Naive thymus-derived CD4-positive, alpha-beta T cell (primary cell): ENCODE results near the gene GAS7. TPM values are rescaled to one million over a fixed set of nuclear protein-coding genes. Genes with fewer than 3 reads are reported as not detected.

Experiments
- ATAC-seq: fragments of 150-1000 bp; cut with Tn5 transposase; 2 replicates; pipeline ENCODE4 v1.10.0; 2021; ENCODE audit warnings: mild to moderate bottlenecking, moderate library complexity
- CTCF ChIA-PET: fragments of 350-600 bp; sonication (Branson Sonifier 250); formaldehyde crosslinking; loops from one replicate; lab custom pipeline; 2021; ENCODE audit warnings: antibody characterized with exemption; lab: Charles Lee
- POLR2A ChIA-PET: fragments of 350-600 bp; sonication (Branson Sonifier 250); formaldehyde crosslinking; loops from one replicate; lab custom pipeline; 2021; ENCODE audit warnings: antibody characterized with exemption, inconsistent platforms; lab: Charles Lee
- DNase-seq, 9 donors: peaks; one replicate each; pipeline versions ENCODE4 v3.0.0 to v3.0.0-alpha.2; 2020 to 2022; ENCODE audit warnings: mixed read lengths in 1 of 9
- H3K27ac ChIP-seq: one replicate; pipeline ENCODE4 v1.7.0; 2013; ENCODE audit warnings: mild to moderate bottlenecking, low read depth, low read length, moderate library complexity
- H3K27me3 ChIP-seq, 2 donors: one replicate each; pipeline ENCODE4 v1.7.0; 2013; ENCODE audit warnings: low read length in 2 of 2, mild to moderate bottlenecking in 2 of 2, moderate library complexity in 2 of 2; ENCODE audit not compliant: control insufficient read depth in 2 of 2, insufficient read depth in 2 of 2
- H3K36me3 ChIP-seq, 3 experiments: 1 replicate in 2 of 3; 2 replicates in 1 of 3; pipeline ENCODE4 v1.7.0; 2013; ENCODE audit warnings: low read length in 3 of 3, mild to moderate bottlenecking in 3 of 3, moderate library complexity in 1 of 3; ENCODE audit not compliant: insufficient read depth in 3 of 3, control insufficient read depth in 2 of 3
- H3K4me1 ChIP-seq, 2 donors: one replicate each; pipeline ENCODE4 v1.7.0; 2013; ENCODE audit warnings: low read length in 2 of 2, mild to moderate bottlenecking in 2 of 2, moderate library complexity in 1 of 2; ENCODE audit not compliant: control insufficient read depth in 2 of 2, insufficient read depth in 2 of 2
- H3K4me3 ChIP-seq: 2 replicates; pipeline ENCODE4 v1.7.0; 2013; ENCODE audit warnings: mild to moderate bottlenecking, low read length
- H3K9me3 ChIP-seq, 3 experiments: 1 replicate in 2 of 3; 2 replicates in 1 of 3; pipeline ENCODE4 v1.7.0; 2013; ENCODE audit warnings: low read length in 3 of 3; ENCODE audit not compliant: control insufficient read depth in 2 of 3
- H3K27ac Mint-ChIP-seq, 9 donors: one replicate each; pipeline ENCODE4 v1.8.0; 2020 to 2022; ENCODE audit warnings: mixed read lengths in 9 of 9, mild to moderate bottlenecking in 8 of 9, moderate library complexity in 5 of 9, inconsistent platforms in 2 of 9
- H3K27me3 Mint-ChIP-seq, 5 donors: one replicate each; pipeline ENCODE4 v1.8.0; 2021 to 2022; ENCODE audit warnings: mixed read lengths in 5 of 5, mild to moderate bottlenecking in 1 of 5
- H3K36me3 Mint-ChIP-seq, 5 donors: one replicate each; pipeline ENCODE4 v1.8.0; 2020 to 2022; ENCODE audit warnings: mixed read lengths in 5 of 5, mild to moderate bottlenecking in 3 of 5, inconsistent platforms in 1 of 5
- H3K4me1 Mint-ChIP-seq, 7 donors: one replicate each; pipeline ENCODE4 v1.8.0; 2020 to 2022; ENCODE audit warnings: mixed read lengths in 7 of 7, mild to moderate bottlenecking in 3 of 7, inconsistent platforms in 1 of 7
- H3K4me3 Mint-ChIP-seq, 10 donors: one replicate each; pipeline ENCODE4 v1.8.0; 2020 to 2022; ENCODE audit warnings: mild to moderate bottlenecking in 10 of 10, mixed read lengths in 10 of 10, moderate library complexity in 6 of 10, inconsistent platforms in 2 of 10
- H3K9me3 Mint-ChIP-seq, 11 donors: one replicate each; pipeline ENCODE4 v1.8.0; 2020 to 2022; ENCODE audit warnings: mixed read lengths in 11 of 11, mild to moderate bottlenecking in 4 of 11, inconsistent platforms in 1 of 11, moderate library complexity in 1 of 11
- intact Hi-C, 2 donors: fragments of 100-400 bp; cut with micrococcal nuclease; formaldehyde crosslinking; loops; one replicate each; pipeline ENCODE4 v1.15.1; 2023
- polyA plus RNA-seq, 2 donors: library from polyadenylated mRNA; unstranded; fragments of 300-500 nt; fragmentation: Illumina TruSeq; gene quantifications; one replicate each; pipeline ENCODE4 v1.2.3, GENCODE V29; 2021
- total RNA-seq, 6 experiments: library from RNA in 5 of 6; stranded (reverse) in 5 of 6; gene quantifications; 1 replicate in 5 of 6; 2 replicates in 1 of 6; pipeline ENCODE4 v1.2.3 and lab custom pipeline; 2021 to 2026

GAS7 gene
- total RNA-seq (10 to 100 TPM in 1 of 5 experiments, 1 to 10 TPM in 3, under 1 TPM in 1; 0.24 to 54.3 (median 3.4) TPM), polyA plus RNA-seq (under 1 TPM; 0.09 to 0.31 TPM), total RNA-seq (lab: John Stamatoyannopoulos, UW) (0.40 reads per million)

DNA sequence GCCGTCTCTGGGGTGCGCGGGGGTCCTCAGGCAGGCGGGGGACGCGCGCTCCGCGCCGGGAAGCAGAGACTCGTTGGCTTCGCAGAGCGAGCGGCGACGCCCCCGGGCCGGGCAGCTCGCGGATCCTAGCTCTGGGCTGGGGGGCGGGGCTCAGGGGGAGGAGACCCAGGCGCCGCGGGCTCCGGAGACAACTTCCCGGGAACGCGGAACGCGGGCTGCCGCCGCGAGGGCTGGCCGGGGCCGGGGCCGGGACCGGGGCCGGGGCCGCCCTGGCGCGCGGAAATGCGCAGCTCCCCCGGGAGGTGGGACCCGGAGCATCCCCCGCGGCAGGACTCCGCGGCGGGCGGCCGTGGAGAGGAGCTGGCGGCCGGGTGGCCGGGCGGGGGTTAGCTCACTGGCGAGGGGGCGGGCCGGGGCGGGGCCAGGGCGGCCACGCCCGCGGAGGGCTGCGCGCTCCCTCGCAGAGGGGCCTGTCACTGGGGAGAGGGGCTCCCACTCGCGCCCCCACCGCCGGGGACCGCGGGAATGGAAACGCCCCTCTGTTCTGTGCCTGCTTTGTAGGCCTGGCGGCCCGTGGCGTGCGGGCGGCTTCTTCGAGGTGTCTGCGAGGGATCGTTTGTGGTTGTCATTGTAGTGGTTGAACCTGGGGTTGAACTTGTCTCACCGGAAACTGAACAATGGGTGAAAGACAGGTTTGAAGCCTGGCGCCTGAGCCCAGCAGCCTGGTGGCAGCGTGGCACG, at the start of gene GAS7:
GAS7 (minus strand) TSS at position 98 of the 741 bp plus-strand sequence.
- Histone ChIP-seq H3K27ac (no peak within 1 kb of the TSS), H3K36me3 (no peaks in the 10 kb centered on the region), H3K9me3 (peaks cover 0 to 9% (median 0%) of the 10 kb centered on the region in 3 experiments), H3K27me3 (no peaks in the 10 kb centered on the region), H3K4me3 (no peak within 1 kb of the TSS), H3K4me1 (peaks cover 0 to 3% of the 10 kb centered on the region in 2 donors)
- intact Hi-C loops, result loop anchor here in 1 of 2 donors (2.0 kb wide), 1 partner anchor 48 kb away; no protein-coding TSS in a partner anchor
- peaks cover 0 to 30% (median 10%) of the 10 kb centered on the region in 11 donors for H3K9me3 Mint-ChIP-seq
- H3K27ac Mint-ChIP-seq, result peak within 1 kb of the TSS in 2 of 9 donors; percentile 2 to 57
- peak within 1 kb of the TSS; percentile 46 to 79 (median 72) for H3K4me3 Mint-ChIP-seq
- DNase-seq, result peak in 6 of 9 donors; percentile 7 to 27 (median 19)
- H3K36me3 Mint-ChIP-seq, result peaks cover 0 to 15% (median 3%) of the 10 kb centered on the region in 5 donors
- ChIA-PET POLR2A (no interaction called here), CTCF (no interaction called here)
- H3K4me1 Mint-ChIP-seq, result peaks cover 0 to 10% (median 8%) of the 10 kb centered on the region in 7 donors
- peaks cover 22 to 43% (median 31%) of the 10 kb centered on the region in 5 donors for H3K27me3 Mint-ChIP-seq
- peak; percentile 71 for ATAC-seq

DNA sequence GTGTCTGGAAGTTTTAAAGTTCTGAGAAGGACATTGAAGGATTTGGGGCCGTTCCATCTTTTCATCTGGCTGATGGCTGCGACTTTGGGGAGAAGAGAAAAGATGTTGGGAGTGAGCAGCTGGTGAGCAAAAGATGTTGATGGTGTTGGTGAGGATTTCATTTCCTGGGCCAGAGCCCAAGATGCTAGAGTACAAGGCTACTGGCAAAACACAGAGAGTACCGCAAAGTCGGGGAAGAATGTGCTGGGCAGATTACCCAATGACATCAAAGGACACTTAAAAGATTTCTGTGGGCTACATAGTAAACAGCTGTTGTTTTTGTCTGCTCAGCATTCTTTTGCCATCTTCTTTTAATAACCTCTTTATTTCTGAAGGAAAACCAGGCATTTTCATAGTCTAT, 49.4 kb upstream of the GAS7 start:
- Histone ChIP-seq H3K27me3 (no peaks in the 10 kb centered on the region), H3K27ac (no peak overlapping the region), H3K9me3 (no peaks in the 10 kb centered on the region), H3K4me3 (no peak overlapping the region), H3K36me3 (no peaks in the 10 kb centered on the region), H3K4me1 (no peaks in the 10 kb centered on the region)
- POLR2A ChIA-PET, result no interaction called here
- Mint-ChIP-seq H3K27me3 (peaks cover 0 to 8% (median 6%) of the 10 kb centered on the region in 5 donors), H3K4me3 (no peak overlapping the region), H3K36me3 (no peaks in the 10 kb centered on the region), H3K9me3 (peaks cover 0 to 4% (median 0%) of the 10 kb centered on the region in 11 donors), H3K4me1 (peaks cover 0 to 3% (median 0%) of the 10 kb centered on the region in 7 donors), H3K27ac (no peak overlapping the region)
- CTCF ChIA-PET, result no interaction called here
- DNase-seq (no peak), ATAC-seq (no peak)
- intact Hi-C loops, result no loop called here

DNA sequence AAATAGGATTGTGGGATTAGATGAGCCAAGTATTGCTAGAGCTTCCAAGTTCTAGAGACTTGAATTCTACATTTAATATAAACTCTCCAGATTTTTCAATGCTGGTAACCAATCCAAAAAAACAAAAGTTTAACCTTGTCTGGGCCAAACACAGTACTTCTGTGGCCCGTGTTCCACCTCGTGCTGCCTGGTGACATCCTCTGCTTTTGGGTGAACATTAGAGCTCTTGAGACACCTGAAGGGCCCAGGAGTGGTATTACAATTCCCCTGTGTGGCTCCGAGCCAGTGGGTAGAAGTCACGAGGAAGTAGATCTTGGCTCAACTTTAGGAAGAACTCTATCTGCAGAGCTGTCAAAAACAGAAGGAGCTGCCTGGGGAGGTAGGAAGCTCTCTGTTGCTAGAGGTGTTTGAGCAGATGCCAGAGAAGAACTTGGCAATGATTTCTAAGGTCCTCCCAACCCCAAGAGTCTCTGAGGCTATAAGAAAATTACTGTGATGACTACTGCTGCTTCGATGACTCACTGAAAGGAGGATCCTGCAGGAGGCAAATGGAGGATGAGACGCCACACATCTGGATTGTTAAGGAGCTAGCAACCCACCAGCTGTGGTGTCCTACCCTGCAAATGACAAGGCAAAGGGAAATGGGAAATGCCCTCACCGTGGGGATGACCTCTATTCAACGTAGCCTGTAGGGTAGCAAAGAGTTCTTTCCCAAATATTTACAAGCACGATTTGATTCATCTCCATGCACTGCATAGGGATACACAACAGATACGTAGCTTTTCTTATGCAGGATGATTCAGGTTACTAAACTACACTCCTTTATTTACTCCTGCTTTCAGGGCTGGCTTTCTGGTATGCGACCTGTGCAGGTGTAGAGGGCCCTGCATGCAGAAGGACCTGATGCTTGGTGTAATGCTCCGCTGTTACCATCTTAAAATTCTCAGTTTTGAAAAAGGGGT, 45.8 kb upstream of the GAS7 start:
- ChIA-PET POLR2A (no interaction called here), CTCF (no interaction called here)
- Histone ChIP-seq H3K36me3 (no peaks in the 10 kb centered on the region), H3K27me3 (no peaks in the 10 kb centered on the region), H3K4me1 (no peaks in the 10 kb centered on the region), H3K27ac (no peak overlapping the region), H3K9me3 (no peaks in the 10 kb centered on the region), H3K4me3 (no peak overlapping the region)
- H3K4me3 Mint-ChIP-seq, result no peak overlapping the region
- H3K9me3 Mint-ChIP-seq, result peaks cover 0 to 8% (median 5%) of the 10 kb centered on the region in 11 donors
- intact Hi-C loops, result no loop called here
- no peaks in the 10 kb centered on the region for H3K4me1 Mint-ChIP-seq
- H3K27me3 Mint-ChIP-seq, result peaks cover 0 to 6% (median 6%) of the 10 kb centered on the region in 5 donors
- H3K27ac Mint-ChIP-seq, result no peak overlapping the region
- ATAC-seq, result no peak
- DNase-seq, result no peak
- H3K36me3 Mint-ChIP-seq, result peaks cover 0 to 4% (median 0%) of the 10 kb centered on the region in 5 donors

DNA sequence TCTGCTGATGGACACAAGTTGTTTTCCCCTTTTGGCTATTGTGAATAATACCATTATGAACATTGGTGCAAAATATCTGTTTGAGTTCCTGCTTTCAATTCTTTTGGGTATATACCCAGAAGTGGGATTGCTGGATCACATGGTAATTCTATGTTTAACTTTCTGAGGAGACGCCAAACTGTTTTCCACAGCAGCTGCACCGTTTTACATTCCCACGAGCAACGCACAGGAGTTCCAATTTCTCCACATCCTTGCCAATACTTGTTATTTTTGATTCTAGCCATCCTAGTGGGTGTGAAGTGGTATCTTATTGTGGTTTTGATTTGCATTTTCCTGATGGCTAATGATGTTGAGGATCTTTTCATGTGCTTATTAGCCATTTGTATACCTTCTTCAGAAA, 43.4 kb upstream of the GAS7 start:
- H3K9me3 ChIP-seq, result no peaks in the 10 kb centered on the region
- Mint-ChIP-seq H3K27ac (no peak overlapping the region), H3K4me3 (no peak overlapping the region), H3K9me3 (peaks cover 0 to 14% (median 5%) of the 10 kb centered on the region in 11 donors), H3K27me3 (peaks cover 0 to 4% (median 0%) of the 10 kb centered on the region in 5 donors), H3K36me3 (peaks cover 0 to 4% (median 0%) of the 10 kb centered on the region in 5 donors), H3K4me1 (no peaks in the 10 kb centered on the region)
- ChIA-PET POLR2A (no interaction called here), CTCF (no interaction called here)
- no peak for ATAC-seq
- H3K27me3 ChIP-seq, result no peaks in the 10 kb centered on the region
- intact Hi-C loops, result no loop called here
- no peak overlapping the region for H3K4me3 ChIP-seq
- H3K27ac ChIP-seq, result no peak overlapping the region
- no peak for DNase-seq
- H3K36me3 ChIP-seq, result no peaks in the 10 kb centered on the region
- H3K4me1 ChIP-seq, result no peaks in the 10 kb centered on the region

DNA sequence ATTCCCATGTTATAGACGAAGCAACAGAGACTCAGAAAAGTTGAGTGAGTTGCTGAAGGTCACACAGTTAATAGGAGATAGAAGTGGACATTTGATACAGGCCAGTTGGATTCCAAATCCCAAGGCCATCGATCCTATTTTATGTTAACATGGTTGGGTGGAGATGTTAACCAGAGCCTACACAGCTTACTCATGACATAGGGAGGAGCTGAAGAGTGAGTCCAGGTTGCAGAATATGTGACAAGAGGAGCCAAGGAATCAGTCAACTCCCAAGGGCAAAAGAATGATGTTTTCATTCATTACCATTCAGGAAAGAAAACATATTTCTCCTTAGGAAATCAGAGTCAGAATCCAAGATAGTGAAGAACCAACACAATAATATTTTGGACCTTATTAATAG, 40.3 kb upstream of the GAS7 start:
- H3K4me3 Mint-ChIP-seq, result no peak overlapping the region
- Histone ChIP-seq H3K4me1 (no peaks in the 10 kb centered on the region), H3K36me3 (no peaks in the 10 kb centered on the region), H3K27ac (no peak overlapping the region), H3K4me3 (no peak overlapping the region), H3K27me3 (no peaks in the 10 kb centered on the region), H3K9me3 (no peaks in the 10 kb centered on the region)
- H3K4me1 Mint-ChIP-seq, result no peaks in the 10 kb centered on the region
- CTCF ChIA-PET, result no interaction called here
- H3K27me3 Mint-ChIP-seq, result peaks cover 0 to 4% (median 0%) of the 10 kb centered on the region in 5 donors
- H3K27ac Mint-ChIP-seq, result no peak overlapping the region
- POLR2A ChIA-PET, result no interaction called here
- peaks cover 3 to 21% (median 5%) of the 10 kb centered on the region in 11 donors for H3K9me3 Mint-ChIP-seq
- no peak for ATAC-seq
- intact Hi-C loops, result no loop called here
- H3K36me3 Mint-ChIP-seq, result peaks cover 0 to 4% (median 0%) of the 10 kb centered on the region in 5 donors
- DNase-seq, result no peak

DNA sequence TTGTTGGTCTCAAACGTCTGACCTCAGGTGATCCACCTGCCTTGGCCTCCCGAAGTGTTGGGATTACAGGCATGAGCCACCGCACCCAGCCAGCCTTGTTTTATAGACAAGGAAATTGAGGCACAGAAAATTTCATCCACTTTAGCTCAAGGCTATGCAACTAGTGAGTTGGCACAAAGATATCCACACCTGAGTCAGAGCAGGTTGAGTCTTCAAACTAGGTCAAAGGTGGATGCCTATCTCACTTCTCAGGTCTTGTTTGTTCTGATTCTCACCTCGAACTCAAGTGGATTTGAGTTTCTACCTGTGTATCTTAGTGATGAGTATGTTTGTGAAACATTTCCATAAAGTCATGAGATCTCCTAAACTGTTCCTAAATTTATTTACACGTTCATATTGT, 35.6 kb upstream of the GAS7 start:
- Histone ChIP-seq H3K9me3 (no peaks in the 10 kb centered on the region), H3K27me3 (no peaks in the 10 kb centered on the region), H3K27ac (no peak overlapping the region), H3K4me1 (no peaks in the 10 kb centered on the region), H3K4me3 (no peak overlapping the region), H3K36me3 (no peaks in the 10 kb centered on the region)
- intact Hi-C loops, result no loop called here
- Mint-ChIP-seq H3K4me3 (no peak overlapping the region), H3K36me3 (peaks cover 0 to 4% (median 0%) of the 10 kb centered on the region in 5 donors), H3K27me3 (peaks cover 0 to 5% (median 0%) of the 10 kb centered on the region in 5 donors), H3K9me3 (peaks cover 0 to 34% (median 4%) of the 10 kb centered on the region in 11 donors), H3K4me1 (no peaks in the 10 kb centered on the region), H3K27ac (no peak overlapping the region)
- ChIA-PET CTCF (no interaction called here), POLR2A (no interaction called here)
- ATAC-seq (no peak), DNase-seq (no peak)
